NT2/D1 (cell line): ENCODE data around the gene RGS7.

Source experiments
- DNase-seq: peaks from one replicate; pipeline ENCODE4 v3.0.0-alpha.2; 2011; ENCODE audit warnings: low read depth, low spot score
- H3K27me3 ChIP-seq: 2 replicates; pipeline ENCODE4 v1.6.0; 2011; ENCODE audit warnings: mild to moderate bottlenecking; ENCODE audit not compliant: insufficient read length, insufficient read depth
- H3K36me3 ChIP-seq: 2 replicates; pipeline ENCODE4 v1.6.1; 2011; ENCODE audit warnings: mild to moderate bottlenecking, low read length, mixed read lengths; ENCODE audit not compliant: insufficient read depth, insufficient read length
- H3K4me1 ChIP-seq: 2 replicates; pipeline ENCODE4 v1.5.1; 2011; ENCODE audit not compliant: insufficient read depth, insufficient read length
- H3K4me3 ChIP-seq: 2 replicates; pipeline ENCODE4 v1.5.1; 2011; ENCODE audit warnings: low read depth; ENCODE audit not compliant: insufficient read length
- H3K9ac ChIP-seq: 2 replicates; pipeline ENCODE4 v1.6.0; 2011; ENCODE audit warnings: low read depth; ENCODE audit not compliant: insufficient read length
- H3K9me3 ChIP-seq: 2 replicates; pipeline ENCODE4 v1.5.1; 2011; ENCODE audit warnings: mild to moderate bottlenecking, low read length; ENCODE audit not compliant: insufficient read depth
- SUZ12 ChIP-seq: IDR thresholded peaks from 2 replicates; pipeline ENCODE4 v1.6.1; 2011; ENCODE audit not compliant: insufficient read length, insufficient read depth; ENCODE audit errors: extremely low read depth
- YY1 ChIP-seq: IDR thresholded peaks from 2 replicates; pipeline ENCODE4 v1.6.1; 2011; ENCODE audit not compliant: insufficient read length, insufficient read depth
- ZNF274 ChIP-seq: IDR thresholded peaks from 2 replicates; pipeline ENCODE4 v1.6.1; 2011; ENCODE audit warnings: mild to moderate bottlenecking, low read depth, low read length

RGS7 gene

DNA sequence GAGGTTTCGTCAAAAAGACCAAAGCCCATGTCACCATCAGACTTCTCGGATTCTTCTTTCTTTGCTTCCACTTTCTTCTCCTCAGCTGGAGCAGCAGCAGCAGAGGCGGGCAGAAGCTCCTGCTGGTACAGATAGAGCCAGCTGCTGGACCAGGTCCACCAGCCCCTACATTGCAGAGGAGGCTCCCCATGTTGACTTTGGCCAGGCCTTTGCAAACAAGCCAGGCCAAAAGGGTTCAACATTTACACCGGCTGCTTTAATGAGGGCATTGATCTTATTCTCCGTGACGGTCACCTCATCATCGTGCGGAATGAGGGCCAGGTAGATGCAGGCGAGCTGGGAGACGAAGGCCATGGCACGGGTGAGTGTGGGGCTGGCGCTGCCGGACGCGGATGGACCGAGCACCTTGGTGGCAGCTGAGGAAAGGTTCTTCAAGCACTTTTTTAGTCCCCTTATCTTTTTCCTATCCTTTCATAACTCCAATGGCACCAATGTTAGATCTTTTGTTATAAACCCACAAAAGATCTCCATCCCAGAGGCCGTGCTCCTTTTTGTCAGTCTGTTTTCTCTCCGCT lies 358.5 kb downstream of the RGS7 start:
- Histone ChIP-seq H3K9me3 (peaks cover 6% of the 10 kb centered on the region; the same call in 1 of the 2 replicates), H3K27me3 (no peaks in the 10 kb centered on the region), H3K4me3 (no peak overlapping the region), H3K9ac (no peak overlapping the region), H3K36me3 (no peaks in the 10 kb centered on the region), H3K4me1 (no peaks in the 10 kb centered on the region)
- no peak for DNase-seq
- TF ChIP-seq SUZ12 (no peak), ZNF274 (no peak), YY1 (no peak)

DNA sequence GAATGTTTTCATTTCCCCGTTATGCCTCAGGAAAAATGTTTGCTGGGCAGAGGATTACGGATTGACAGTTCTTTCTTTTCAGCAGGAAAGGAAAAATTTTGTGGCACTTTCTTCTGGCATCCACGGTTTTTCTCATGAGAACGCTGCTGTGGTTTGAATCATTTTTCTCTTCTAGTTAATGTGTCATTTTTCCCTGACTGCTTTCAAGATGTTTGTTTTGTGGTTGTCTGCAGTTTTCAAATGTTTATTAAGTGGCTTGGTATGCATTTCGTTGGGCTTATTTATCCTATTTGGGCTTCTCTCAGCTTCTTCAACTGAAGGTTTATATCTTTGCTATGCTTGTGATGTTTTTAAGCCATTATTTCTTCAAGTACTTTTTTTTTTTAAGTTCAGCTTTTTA lies 359.0 kb downstream of the RGS7 start:
- H3K9ac ChIP-seq, result no peak overlapping the region
- no peaks in the 10 kb centered on the region for H3K36me3 ChIP-seq
- no peak overlapping the region for H3K4me3 ChIP-seq
- DNase-seq, result no peak
- H3K27me3 ChIP-seq, result no peaks in the 10 kb centered on the region
- H3K4me1 ChIP-seq, result no peaks in the 10 kb centered on the region
- no peak for TF ChIP-seq YY1
- no peak for TF ChIP-seq SUZ12
- no peak for TF ChIP-seq ZNF274
- peaks cover 6% of the 10 kb centered on the region; the same call in 1 of the 2 replicates for H3K9me3 ChIP-seq

DNA sequence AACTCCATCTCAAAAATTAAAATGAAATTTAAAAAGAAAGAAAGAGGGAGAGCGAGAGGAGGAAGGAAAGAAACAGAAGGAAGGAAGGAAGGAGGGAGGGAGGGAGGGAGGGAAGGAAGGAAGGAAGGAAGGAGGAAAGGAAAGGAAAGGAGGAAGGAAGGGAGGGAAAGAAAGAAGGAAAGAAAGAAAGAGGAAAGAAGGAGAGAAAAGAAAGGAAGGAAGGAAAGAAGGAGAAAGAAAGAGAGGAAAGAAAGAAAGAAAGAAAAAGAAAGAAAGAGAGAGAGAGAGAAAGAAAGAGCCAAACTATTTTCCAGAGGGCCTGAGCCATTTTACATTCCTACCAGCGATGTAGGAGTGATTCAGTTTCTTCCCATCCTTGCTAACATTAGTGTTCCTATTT lies 364.0 kb downstream of the RGS7 start:
- Histone ChIP-seq H3K4me1 (no peaks in the 10 kb centered on the region), H3K36me3 (no peaks in the 10 kb centered on the region), H3K9me3 (no peaks in the 10 kb centered on the region), H3K4me3 (no peak overlapping the region), H3K9ac (no peak overlapping the region), H3K27me3 (no peaks in the 10 kb centered on the region)
- TF ChIP-seq YY1, result no peak
- TF ChIP-seq SUZ12, result no peak
- TF ChIP-seq ZNF274, result no peak
- no peak for DNase-seq

DNA sequence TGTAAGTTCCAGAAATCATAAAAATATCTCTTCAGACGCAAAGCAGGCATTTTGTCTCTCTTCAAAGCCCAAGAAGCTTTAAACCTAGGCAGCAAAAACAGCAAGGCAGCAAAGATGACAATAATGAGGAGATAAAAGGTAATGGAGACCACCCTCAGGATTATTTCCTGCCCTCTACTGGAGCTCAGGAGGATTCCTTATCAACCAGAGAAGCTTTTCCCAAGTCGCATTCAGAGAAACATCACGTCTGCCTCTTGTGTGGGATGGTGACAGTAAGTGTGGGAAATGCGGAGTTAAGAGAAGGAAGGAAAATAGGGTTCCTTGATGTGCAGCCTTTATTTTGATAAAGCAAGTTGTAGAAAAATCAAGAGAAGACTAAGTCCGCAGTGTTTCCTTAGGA lies 365.8 kb downstream of the RGS7 start:
- DNase-seq, result no peak
- no peaks in the 10 kb centered on the region for H3K27me3 ChIP-seq
- no peak for TF ChIP-seq SUZ12
- TF ChIP-seq ZNF274, result no peak
- no peak for TF ChIP-seq YY1

DNA sequence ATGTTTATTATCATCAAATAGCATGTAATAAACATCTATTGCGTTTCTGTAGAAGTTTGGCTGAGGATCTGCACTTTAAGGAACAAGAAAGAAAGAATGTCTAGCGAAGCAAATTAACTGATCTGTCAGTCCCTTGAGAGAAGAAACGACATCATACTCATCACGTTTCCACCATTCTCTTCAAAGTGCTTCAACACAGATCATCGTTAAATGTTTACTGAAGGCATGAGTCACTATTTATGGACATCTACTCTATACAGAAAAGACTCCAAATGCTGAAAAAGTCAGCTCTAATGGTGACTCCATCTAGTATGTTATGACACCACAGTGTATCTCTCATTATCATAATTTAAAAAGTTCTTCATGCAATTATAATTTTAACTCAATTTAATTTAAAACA lies 369.1 kb downstream of the RGS7 start:
- H3K27me3 ChIP-seq, result no peaks in the 10 kb centered on the region
- H3K4me1 ChIP-seq, result no peaks in the 10 kb centered on the region
- no peak overlapping the region for H3K9ac ChIP-seq
- no peak for DNase-seq
- no peaks in the 10 kb centered on the region for H3K9me3 ChIP-seq
- H3K36me3 ChIP-seq, result no peaks in the 10 kb centered on the region
- no peak overlapping the region for H3K4me3 ChIP-seq
- TF ChIP-seq ZNF274 (no peak), SUZ12 (no peak), YY1 (no peak)

More for the DNA sequence above, 365.8 kb downstream of the RGS7 start:
- Histone ChIP-seq H3K9ac (no peak overlapping the region), H3K36me3 (no peaks in the 10 kb centered on the region), H3K4me1 (no peaks in the 10 kb centered on the region), H3K4me3 (no peak overlapping the region), H3K9me3 (no peaks in the 10 kb centered on the region)

DNA sequence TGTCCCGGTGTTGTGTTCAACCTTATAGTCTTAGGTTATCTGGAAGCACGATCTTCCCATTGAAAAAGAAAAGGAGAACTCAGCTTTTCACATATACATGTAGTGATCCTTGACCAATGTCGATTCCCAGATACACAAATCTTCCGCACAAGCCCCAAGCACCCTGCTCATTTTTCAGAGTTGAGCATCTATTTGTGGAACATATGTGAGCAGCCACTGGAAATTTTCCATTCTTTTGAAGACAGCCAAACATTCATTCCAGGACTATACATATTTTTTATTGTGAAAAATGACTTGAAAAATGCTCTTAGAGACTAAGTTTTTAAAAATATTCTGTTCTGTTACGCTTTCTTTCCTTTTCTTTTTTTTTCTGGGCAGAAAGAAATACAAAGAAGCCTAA lies 371.9 kb downstream of the RGS7 start:
- Histone ChIP-seq H3K36me3 (no peaks in the 10 kb centered on the region), H3K9me3 (no peaks in the 10 kb centered on the region), H3K4me3 (no peak overlapping the region), H3K27me3 (no peaks in the 10 kb centered on the region), H3K9ac (no peak overlapping the region), H3K4me1 (no peaks in the 10 kb centered on the region)
- TF ChIP-seq SUZ12 (no peak), ZNF274 (no peak), YY1 (no peak)
- no peak for DNase-seq

DNA sequence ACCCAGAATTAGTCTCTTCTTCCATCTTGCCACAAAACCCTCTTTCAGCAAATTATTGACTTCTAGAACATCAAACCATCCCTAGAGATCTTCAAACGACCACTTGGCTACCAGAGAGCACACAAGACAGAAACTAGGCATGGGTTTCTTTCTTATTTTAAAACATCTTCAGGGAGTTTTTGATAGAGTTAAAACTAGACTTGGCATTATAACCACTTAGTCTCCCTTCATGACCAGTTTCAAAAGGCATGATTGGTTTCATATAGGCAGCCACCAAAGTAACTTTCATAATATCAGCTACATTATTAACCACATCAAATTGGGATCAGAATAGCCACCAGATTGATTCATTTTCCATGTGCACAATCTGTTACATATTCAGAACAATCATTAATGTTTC lies 376.7 kb downstream of the RGS7 start:
- Histone ChIP-seq H3K4me1 (no peaks in the 10 kb centered on the region), H3K36me3 (no peaks in the 10 kb centered on the region), H3K9ac (no peak overlapping the region), H3K27me3 (no peaks in the 10 kb centered on the region), H3K9me3 (no peaks in the 10 kb centered on the region), H3K4me3 (no peak overlapping the region)
- no peak for DNase-seq
- TF ChIP-seq YY1 (no peak), SUZ12 (no peak), ZNF274 (no peak)
